Muscle of leg (tissue), 11 donors: ENCODE results near the gene RBM8A. TPM values are rescaled to one million over a fixed set of nuclear protein-coding genes. Genes with fewer than 3 reads are reported as not detected.

ENCODE experiments used
- DNase-seq: peaks from one replicate; pipeline ENCODE4 v3.0.0; 2013
- H3K27ac ChIP-seq: one replicate; pipeline ENCODE4 v1.5.1; 2013; ENCODE audit warnings: mild to moderate bottlenecking, low read length, control low read depth
- H3K27me3 ChIP-seq: one replicate; pipeline ENCODE4 v1.6.1; 2013; ENCODE audit warnings: low read length; ENCODE audit not compliant: control insufficient read depth, insufficient read depth
- H3K36me3 ChIP-seq: one replicate; pipeline ENCODE4 v1.6.1; 2013; ENCODE audit warnings: low read length; ENCODE audit not compliant: control insufficient read depth, insufficient read depth
- H3K4me1 ChIP-seq: one replicate; pipeline ENCODE4 v1.6.1; 2013; ENCODE audit warnings: low read length; ENCODE audit not compliant: control insufficient read depth, insufficient read depth
- H3K4me3 ChIP-seq: one replicate; pipeline ENCODE4 v1.5.1; 2013; ENCODE audit warnings: low read length, control low read depth
- H3K9me3 ChIP-seq: replicated peaks from 2 replicates; pipeline ENCODE4 v1.6.1; 2013; ENCODE audit warnings: low read depth, low read length; ENCODE audit not compliant: control insufficient read depth
- WGBS: methylation state at CpG from one replicate; pipeline ENCODE4 v1.1.5; 2013; ENCODE audit warnings: missing lambda C conversion rate; ENCODE audit not compliant: insufficient coverage; 5-methylcytosine and 5-hydroxymethylcytosine counted together
- polyA plus RNA-seq, 8 donors: library from polyadenylated mRNA; unstranded; fragments of 120-200 nt; gene quantifications; one replicate each; pipeline versions ENCODE4 v1.2.1 to v1.2.3, GENCODE V29; 2013; ENCODE audit warnings: inconsistent platforms in 1 of 8, low replicate concordance in 1 of 8; ENCODE audit not compliant: insufficient read length in 8 of 8, insufficient read depth in 1 of 8
- total RNA-seq: library from RNA; stranded (reverse); fragments of 120-200 nt; gene quantifications from one replicate; pipeline ENCODE4 v1.2.4, GENCODE V29; 2013

The RBM8A gene
- total and polyA plus RNA-seq, 9 donors: 114 to 136 (median 132) TPM

GRCh38 chr1:145895471-145895870, 31.8 kb downstream of the RBM8A start:
- WGBS: 75% methylated on average over 1 of the region's 1 CpG
- Histone ChIP-seq H3K4me3 (no peak overlapping the region), H3K36me3 (no peaks in the 10 kb centered on the region), H3K4me1 (peaks cover 20% of the 10 kb centered on the region), H3K27ac (no peak overlapping the region), H3K9me3 (no peaks in the 10 kb centered on the region), H3K27me3 (no peaks in the 10 kb centered on the region)
- DNase-seq: no peak

DNA sequence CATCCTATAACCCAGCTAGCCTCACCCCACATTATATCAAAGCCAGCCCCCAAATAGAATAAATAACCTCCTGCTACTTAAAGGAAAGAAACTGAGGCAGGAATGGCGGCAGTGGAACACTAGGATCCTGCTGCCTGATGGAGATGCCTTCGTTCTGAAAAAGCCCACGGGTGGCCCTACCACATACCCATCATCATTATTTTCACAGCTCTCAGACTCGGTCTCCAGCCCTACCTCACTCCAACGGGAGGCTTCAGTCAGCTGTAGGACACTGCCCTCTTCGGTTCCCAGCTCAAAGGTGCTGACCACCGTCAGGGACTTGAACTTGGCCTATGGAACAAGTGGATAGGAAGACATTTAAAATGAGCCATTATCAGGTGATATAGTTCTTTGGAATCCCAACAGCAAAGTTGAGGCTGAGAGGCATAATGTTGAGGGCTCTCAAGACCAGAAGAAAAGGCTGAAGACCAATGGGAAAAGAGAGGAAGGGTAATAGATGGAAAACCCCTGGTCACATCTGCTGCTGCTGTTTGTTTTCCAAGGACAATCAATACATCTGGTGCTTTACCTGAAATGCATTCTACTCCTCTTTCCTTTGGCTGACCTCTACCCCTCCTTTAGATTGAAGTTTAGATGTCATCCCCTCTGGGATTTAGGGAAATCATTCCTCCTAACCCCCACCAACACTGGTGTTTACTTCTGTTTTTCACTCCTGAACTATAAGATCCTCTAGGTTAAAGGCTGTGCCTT, 33.8 kb downstream of the RBM8A start:
- Histone ChIP-seq H3K27me3 (no peaks in the 10 kb centered on the region), H3K4me3 (no peak overlapping the region), H3K9me3 (no peaks in the 10 kb centered on the region), H3K36me3 (no peaks in the 10 kb centered on the region), H3K4me1 (peaks cover 20% of the 10 kb centered on the region), H3K27ac (no peak overlapping the region)
- no peak for DNase-seq
- WGBS: 93% methylated on average over 2 of the region's 7 CpGs

- H3K9me3 ChIP-seq: no peaks in the 10 kb centered on the region
- DNase-seq: peak; percentile 31
- no peaks in the 10 kb centered on the region for H3K36me3 ChIP-seq
- peaks cover 20% of the 10 kb centered on the region for H3K4me1 ChIP-seq
- WGBS: 28% methylated on average over 2 of the region's 3 CpGs
- no peak overlapping the region for H3K4me3 ChIP-seq
- H3K27me3 ChIP-seq: no peaks in the 10 kb centered on the region
- peak overlapping the region; percentile 88 for H3K27ac ChIP-seq
These were observed 34.7 kb downstream of the RBM8A start for GRCh38 chr1:145892486-145893087.

GRCh38 chr1:145891587-145892485, 35.4 kb downstream of the RBM8A start:
- no peaks in the 10 kb centered on the region for H3K36me3 ChIP-seq
- DNase-seq: peak; percentile 97
- WGBS: 0% methylated on average over 2 of the region's 6 CpGs
- peaks cover 20% of the 10 kb centered on the region for H3K4me1 ChIP-seq
- no peaks in the 10 kb centered on the region for H3K27me3 ChIP-seq
- H3K9me3 ChIP-seq: no peaks in the 10 kb centered on the region
- peak overlapping the region; percentile 88 for H3K27ac ChIP-seq
- peak overlapping the region; percentile 28 for H3K4me3 ChIP-seq

GRCh38 chr1:145891143-145891542, 36.1 kb downstream of the RBM8A start:
- Histone ChIP-seq H3K27me3 (no peaks in the 10 kb centered on the region), H3K27ac (no peak overlapping the region), H3K4me3 (no peak overlapping the region), H3K36me3 (no peaks in the 10 kb centered on the region), H3K9me3 (no peaks in the 10 kb centered on the region), H3K4me1 (peaks cover 23% of the 10 kb centered on the region)
- no CpG with 5 or more reads among the region's 1 CpG for WGBS
- no peak for DNase-seq

- Histone ChIP-seq H3K4me3 (no peak overlapping the region), H3K27ac (no peak overlapping the region), H3K27me3 (peaks cover 10% of the 10 kb centered on the region), H3K9me3 (no peaks in the 10 kb centered on the region), H3K36me3 (no peaks in the 10 kb centered on the region), H3K4me1 (peaks cover 29% of the 10 kb centered on the region)
- WGBS: 74% methylated on average over 2 of the region's 3 CpGs
- DNase-seq: no peak
These were observed 37.6 kb downstream of the RBM8A start for GRCh38 chr1:145889722-145890121.

GRCh38 chr1:145887631-145888030, 39.7 kb downstream of the RBM8A start:
- Histone ChIP-seq H3K4me1 (peaks cover 24% of the 10 kb centered on the region), H3K9me3 (no peaks in the 10 kb centered on the region), H3K4me3 (no peak overlapping the region), H3K36me3 (no peaks in the 10 kb centered on the region), H3K27me3 (peaks cover 14% of the 10 kb centered on the region), H3K27ac (no peak overlapping the region)
- WGBS: 50% methylated on average over 1 of the region's 5 CpGs
- DNase-seq: no peak

- H3K27ac ChIP-seq: peak overlapping the region; percentile 35
- H3K4me1 ChIP-seq: peaks cover 16% of the 10 kb centered on the region
- WGBS: 14% methylated on average over 4 of the region's 8 CpGs
These were observed 40.5 kb downstream of the RBM8A start for GRCh38 chr1:145886816-145887215.

DNA sequence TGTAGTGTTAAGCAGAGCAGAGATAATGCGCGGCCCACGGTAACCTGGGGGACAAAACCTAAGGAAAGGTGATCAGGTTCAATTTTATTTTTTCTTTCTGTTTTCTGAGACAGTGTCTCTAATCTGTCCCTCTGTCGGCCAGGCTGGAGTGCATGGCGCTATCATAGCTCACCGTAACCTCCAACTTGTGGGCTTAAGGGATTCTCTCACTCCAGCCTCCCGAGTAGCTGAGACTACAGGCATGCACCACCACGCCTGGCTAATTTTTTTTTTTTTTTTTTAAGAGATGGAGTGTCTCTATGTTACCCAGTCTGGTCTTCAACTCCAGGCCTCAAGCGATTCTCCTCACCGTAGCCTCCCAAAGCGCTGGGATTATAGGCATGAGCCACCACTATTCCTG, 40.9 kb downstream of the RBM8A start:
- peaks cover 13% of the 10 kb centered on the region for H3K4me1 ChIP-seq
- H3K9me3 ChIP-seq: no peaks in the 10 kb centered on the region
- peak overlapping the region; percentile 35 for H3K27ac ChIP-seq
- DNase-seq: no peak
- H3K36me3 ChIP-seq: no peaks in the 10 kb centered on the region
- H3K4me3 ChIP-seq: peak overlapping the region; percentile 52
- 31% methylated on average over 6 of the region's 11 CpGs for WGBS
- peaks cover 14% of the 10 kb centered on the region for H3K27me3 ChIP-seq

More at GRCh38 chr1:145886816-145887215, 40.5 kb downstream of the RBM8A start:
- Histone ChIP-seq H3K36me3 (no peaks in the 10 kb centered on the region), H3K9me3 (no peaks in the 10 kb centered on the region), H3K4me3 (no peak overlapping the region), H3K27me3 (peaks cover 14% of the 10 kb centered on the region)
- DNase-seq: peak; percentile 77
